Measurements from ENCODE around the gene PLEKHJ1. TPM values are rescaled to one million over a fixed set of nuclear protein-coding genes. Genes with fewer than 3 reads are reported as not detected.
A peak's percentile ranks its signal among the peaks of the same experiment; 100 is the strongest.

PLEKHJ1 gene
- total RNA-seq, 4 donors from 2014 or later, result 156 to 298 (median 227) TPM

- H3K4me1 ChIP-seq, result peaks cover 13 to 76% (median 44%) of the 10 kb centered on the region in 4 donors
- H3K27me3 ChIP-seq, result no peaks in the 10 kb centered on the region
- DNase-seq, result no peak
- H3K36me3 ChIP-seq, result peaks cover 0 to 19% (median 0%) of the 10 kb centered on the region in 3 donors
- TF ChIP-seq POLR2A (IDR thresholded peaks at IDR 0.05) (no peak), CTCF (IDR thresholded peaks at IDR 0.05) (no peak)
- H3K4me3 ChIP-seq, result peak overlapping the region; percentile 81 to 98 (median 86)
- H3K27ac ChIP-seq, result peak overlapping the region; percentile 92 to 100 (median 97)
- H3K9me3 ChIP-seq, result no peaks in the 10 kb centered on the region
Measured at GRCh38 chr19:2237051-2237868, 1.1 kb upstream of the PLEKHJ1 start.

GRCh38 chr19:2236064-2236313 is 140 bp downstream of the PLEKHJ1 start:
- Histone ChIP-seq H3K4me1 (peaks cover 12 to 63% (median 34%) of the 10 kb centered on the region in 4 donors), H3K27me3 (no peaks in the 10 kb centered on the region), H3K4me3 (peak overlapping the region; percentile 81 to 98 (median 86)), H3K9me3 (no peaks in the 10 kb centered on the region), H3K36me3 (peaks cover 0 to 20% (median 0%) of the 10 kb centered on the region in 3 donors), H3K27ac (peak overlapping the region; percentile 92 to 100 (median 97))
- no peak for DNase-seq
- TF ChIP-seq POLR2A (IDR thresholded peaks at IDR 0.05), result peak; percentile 33 to 76
- TF ChIP-seq CTCF (IDR thresholded peaks at IDR 0.05), result no peak

- DNase-seq, result peak in 2 of 3 donors; percentile 90 to 92
- TF ChIP-seq POLR2A (IDR thresholded peaks at IDR 0.05) (peak; percentile 85 to 92), CTCF (IDR thresholded peaks at IDR 0.05) (peak in 1 of 6 experiments; percentile 4)
- peaks cover 12 to 59% (median 29%) of the 10 kb centered on the region in 4 donors for H3K4me1 ChIP-seq
- H3K9me3 ChIP-seq, result no peaks in the 10 kb centered on the region
- no peaks in the 10 kb centered on the region for H3K27me3 ChIP-seq
- H3K27ac ChIP-seq, result peak overlapping the region; percentile 92 to 100 (median 97)
- peaks cover 0 to 25% (median 0%) of the 10 kb centered on the region in 3 donors for H3K36me3 ChIP-seq
- H3K4me3 ChIP-seq, result peak overlapping the region; percentile 81 to 98 (median 86)
Measured at GRCh38 chr19:2235381-2236063, 607 bp downstream of the PLEKHJ1 start.

GRCh38 chr19:2234996-2235380 is 1.1 kb downstream of the PLEKHJ1 start:
- peaks cover 0 to 30% (median 0%) of the 10 kb centered on the region in 3 donors for H3K36me3 ChIP-seq

More at GRCh38 chr19:2234996-2235380, 1.1 kb downstream of the PLEKHJ1 start:
- Histone ChIP-seq H3K4me1 (peaks cover 12 to 53% (median 24%) of the 10 kb centered on the region in 4 donors), H3K27ac (peak overlapping the region; percentile 92 to 100 (median 97)), H3K4me3 (peak overlapping the region; percentile 81 to 98 (median 86)), H3K27me3 (no peaks in the 10 kb centered on the region), H3K9me3 (no peaks in the 10 kb centered on the region)
- TF ChIP-seq POLR2A (IDR thresholded peaks at IDR 0.05), result no peak
- no peak for TF ChIP-seq CTCF (IDR thresholded peaks at IDR 0.05)
- no peak for DNase-seq
